Measurements from ENCODE around the gene BRD3OS. TPM values are rescaled to one million over a fixed set of nuclear protein-coding genes. Genes with fewer than 3 reads are reported as not detected.
A peak's percentile ranks its signal among the peaks of the same experiment; 100 is the strongest.
"Not testable (repeated sequence)": the region's sequence is repeated elsewhere in the genome, so short reads cannot be mapped to it uniquely, and the experiment has no call there.

The BRD3OS gene
- total and polyA plus RNA-seq, 9 donors, result 14.5 to 28.1 (median 21.1) TPM

- Histone ChIP-seq H3K27me3 (no peaks in the 10 kb centered on the region), H3K9me3 (no peaks in the 10 kb centered on the region), H3K27ac (peak overlapping the region in 1 of 2 donors; percentile 91), H3K4me1 (ENCODE audit: insufficient read depth) (peaks cover 10% of the 10 kb centered on the region), H3K36me3 (no peaks in the 10 kb centered on the region), H3K4me3 (peak overlapping the region; percentile 84)
- 1 to 10% (median 5%) methylated on average over 31 of the region's 31 CpGs for WGBS, 3 donors
- peak in 2 of 5 donors; percentile 36 to 42 for DNase-seq
- TF ChIP-seq POLR2A (IDR thresholded peaks at IDR 0.05), result no peak
- no peak for TF ChIP-seq CTCF (IDR thresholded peaks at IDR 0.05)
- no peak for TF ChIP-seq EP300 (IDR thresholded peaks at IDR 0.05)
- intact Hi-C loops (cut with DNase I), result loop anchor here in 3 of 4 donors (5.0 kb wide), 1 partner anchor 68 kb away; the partner anchor contains the start of gene WDR5 (in 3 of the 3)
Observed at GRCh38 chr9:134068744-134069479, 43.6 kb downstream of the BRD3OS start.

GRCh38 chr9:134069480-134070399 lies 44.5 kb downstream of the BRD3OS start:
- H3K4me1 ChIP-seq (ENCODE audit: insufficient read depth), result peaks cover 8% of the 10 kb centered on the region
- intact Hi-C loops (cut with DNase I), result loop anchor here in 3 of 4 donors (5.0 kb wide), 1 partner anchor 68 kb away; the partner anchor contains the start of gene WDR5 (in 3 of the 3)
- TF ChIP-seq CTCF (IDR thresholded peaks at IDR 0.05), result no peak
- TF ChIP-seq EP300 (IDR thresholded peaks at IDR 0.05), result no peak
- no peak for TF ChIP-seq POLR2A (IDR thresholded peaks at IDR 0.05)
- no peaks in the 10 kb centered on the region for H3K9me3 ChIP-seq
- DNase-seq, result peak in 1 of 5 donors; percentile 34
- no peak overlapping the region for H3K4me3 ChIP-seq
- 63 to 72% (median 63%) methylated on average over 10 to 12 of the region's 12 CpGs for WGBS, 3 donors
- H3K27ac ChIP-seq, result no peak overlapping the region
- H3K27me3 ChIP-seq, result no peaks in the 10 kb centered on the region
- no peaks in the 10 kb centered on the region for H3K36me3 ChIP-seq

GRCh38 chr9:134071149-134071548 lies 45.9 kb downstream of the BRD3OS start:
- no peak for DNase-seq
- TF ChIP-seq CTCF (IDR thresholded peaks at IDR 0.05) (no peak), EP300 (IDR thresholded peaks at IDR 0.05) (no peak)
- Histone ChIP-seq H3K36me3 (no peaks in the 10 kb centered on the region), H3K4me1 (ENCODE audit: insufficient read depth) (no peaks in the 10 kb centered on the region), H3K27me3 (no peaks in the 10 kb centered on the region), H3K9me3 (no peaks in the 10 kb centered on the region), H3K27ac (no peak overlapping the region), H3K4me3 (no peak overlapping the region)
- intact Hi-C loops (cut with DNase I), result no loop called here
- 82 to 86% (median 85%) methylated on average over 12 of the region's 12 CpGs for WGBS, 3 donors

GRCh38 chr9:134072683-134073082 lies 47.4 kb downstream of the BRD3OS start:
- H3K27me3 ChIP-seq, result not testable (repeated sequence)
- WGBS, 3 donors, result 76 to 94% (median 80%) methylated on average over 7 of the region's 7 CpGs

More at GRCh38 chr9:134072683-134073082, 47.4 kb downstream of the BRD3OS start:
- H3K36me3 ChIP-seq; DNase-seq; H3K4me3 ChIP-seq; H3K27ac ChIP-seq; intact Hi-C loops (cut with DNase I); H3K9me3 ChIP-seq; H3K4me1 ChIP-seq (ENCODE audit: insufficient read depth): not testable (repeated sequence)

Data from ovary (tissue), 9 donors.